ENCODE measurements around the gene LY6G6C.

Gene LY6G6C

DNA sequence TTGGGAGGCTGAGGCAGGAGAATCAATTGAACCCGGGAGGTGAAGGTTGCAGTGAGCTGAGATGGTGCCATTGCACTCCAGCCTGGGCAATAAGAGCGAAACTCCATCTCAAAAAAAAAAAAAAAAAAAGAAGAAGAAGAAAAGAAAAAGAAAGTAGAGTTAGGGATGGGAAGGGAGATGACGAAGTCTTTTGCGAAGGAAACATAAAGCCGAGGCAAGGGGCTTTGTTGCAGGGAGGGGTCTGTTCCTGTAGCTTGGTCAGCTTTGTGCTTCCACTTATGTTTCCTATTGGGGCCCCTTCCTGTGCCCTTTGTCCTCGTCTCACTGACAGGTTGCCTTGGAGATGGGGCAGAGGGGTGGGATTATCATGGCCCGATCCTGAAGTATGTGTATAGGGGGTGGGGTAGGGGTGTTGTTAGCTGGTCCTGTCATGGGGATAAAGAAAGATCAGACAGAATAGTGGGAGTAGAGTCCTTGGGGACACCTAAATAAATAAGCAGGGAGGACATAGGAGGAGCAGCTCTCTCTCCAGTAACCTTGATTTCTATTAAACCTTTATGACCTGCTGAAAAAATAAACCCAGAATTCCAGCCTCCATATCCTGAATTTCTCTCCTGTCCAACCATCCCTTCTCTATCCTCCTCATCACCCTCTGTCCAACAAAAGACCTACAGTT lies 15.9 kb upstream of the LY6G6C start:
- TF ChIP-seq, protein P1, sequence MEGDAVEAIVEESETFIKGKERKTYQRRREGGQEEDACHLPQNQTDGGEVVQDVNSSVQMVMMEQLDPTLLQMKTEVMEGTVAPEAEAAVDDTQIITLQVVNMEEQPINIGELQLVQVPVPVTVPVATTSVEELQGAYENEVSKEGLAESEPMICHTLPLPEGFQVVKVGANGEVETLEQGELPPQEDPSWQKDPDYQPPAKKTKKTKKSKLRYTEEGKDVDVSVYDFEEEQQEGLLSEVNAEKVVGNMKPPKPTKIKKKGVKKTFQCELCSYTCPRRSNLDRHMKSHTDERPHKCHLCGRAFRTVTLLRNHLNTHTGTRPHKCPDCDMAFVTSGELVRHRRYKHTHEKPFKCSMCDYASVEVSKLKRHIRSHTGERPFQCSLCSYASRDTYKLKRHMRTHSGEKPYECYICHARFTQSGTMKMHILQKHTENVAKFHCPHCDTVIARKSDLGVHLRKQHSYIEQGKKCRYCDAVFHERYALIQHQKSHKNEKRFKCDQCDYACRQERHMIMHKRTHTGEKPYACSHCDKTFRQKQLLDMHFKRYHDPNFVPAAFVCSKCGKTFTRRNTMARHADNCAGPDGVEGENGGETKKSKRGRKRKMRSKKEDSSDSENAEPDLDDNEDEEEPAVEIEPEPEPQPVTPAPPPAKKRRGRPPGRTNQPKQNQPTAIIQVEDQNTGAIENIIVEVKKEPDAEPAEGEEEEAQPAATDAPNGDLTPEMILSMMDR (IDR thresholded peaks at IDR 0.05; ENCODE audit: control insufficient read depth, extremely low read depth, insufficient read depth), result no peak
- H3K4me3 ChIP-seq (ENCODE audit: low read depth, low read length), result peak overlapping the region; percentile 77
- DNase-seq (ENCODE audit: low read depth), result no peak

- TF ChIP-seq, protein P1 (IDR thresholded peaks at IDR 0.05; ENCODE audit: control insufficient read depth, extremely low read depth, insufficient read depth), result no peak
- no peak for DNase-seq (ENCODE audit: low read depth)
- peak overlapping the region; percentile 94 for H3K4me3 ChIP-seq (ENCODE audit: low read depth, low read length)
Observed at GRCh38 chr6:31736768-31737314, 15.3 kb upstream of the LY6G6C start.

- peak within 1 kb of the TSS; percentile 94 for H3K4me3 ChIP-seq (ENCODE audit: low read depth, low read length)
- DNase-seq (ENCODE audit: low read depth), result no peak
- TF ChIP-seq, protein P1 (IDR thresholded peaks at IDR 0.05; ENCODE audit: control insufficient read depth, extremely low read depth, insufficient read depth), result no peak
Observed at GRCh38 chr6:31736021-31736767, 14.6 kb upstream of the LY6G6C start, which contains the start of gene CLIC1. Gene CLIC1, minus strand, starts transcription at chr6:31736530. Its CDS starts 230 bp downstream, at chr6:31736300.

DNA sequence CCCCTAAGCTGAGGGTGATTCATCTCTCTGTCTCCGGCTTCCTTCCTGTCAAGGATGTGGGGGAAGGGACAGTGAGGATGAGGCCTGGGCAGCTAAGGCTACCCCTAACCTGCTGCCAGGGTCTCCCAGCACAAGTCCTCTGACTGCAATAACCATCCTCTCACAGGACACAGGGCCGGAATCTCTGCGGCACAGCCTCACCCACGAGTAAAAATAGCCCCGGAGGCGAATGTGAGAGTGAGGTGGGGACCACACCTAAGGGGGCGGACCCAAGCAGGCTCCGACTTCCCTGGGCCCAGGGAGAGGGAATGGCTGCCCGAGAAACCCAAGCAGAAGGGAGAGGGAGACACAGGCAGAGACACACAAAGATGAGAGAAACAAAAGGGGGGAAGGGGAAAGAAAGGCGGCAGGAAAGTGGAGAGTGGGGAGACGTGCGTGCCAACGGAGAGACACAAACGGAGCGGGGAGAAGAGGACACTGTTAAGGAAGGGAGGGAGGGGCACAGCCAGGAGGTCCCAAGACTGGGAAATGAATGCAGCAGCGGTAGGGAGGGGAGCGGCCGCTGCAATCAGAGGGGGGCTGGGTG lies 13.4 kb upstream of the LY6G6C start:
- DNase-seq (ENCODE audit: low read depth), result no peak
- TF ChIP-seq, protein P1 (IDR thresholded peaks at IDR 0.05; ENCODE audit: control insufficient read depth, extremely low read depth, insufficient read depth), result no peak
- peak overlapping the region; percentile 94 for H3K4me3 ChIP-seq (ENCODE audit: low read depth, low read length)

DNA sequence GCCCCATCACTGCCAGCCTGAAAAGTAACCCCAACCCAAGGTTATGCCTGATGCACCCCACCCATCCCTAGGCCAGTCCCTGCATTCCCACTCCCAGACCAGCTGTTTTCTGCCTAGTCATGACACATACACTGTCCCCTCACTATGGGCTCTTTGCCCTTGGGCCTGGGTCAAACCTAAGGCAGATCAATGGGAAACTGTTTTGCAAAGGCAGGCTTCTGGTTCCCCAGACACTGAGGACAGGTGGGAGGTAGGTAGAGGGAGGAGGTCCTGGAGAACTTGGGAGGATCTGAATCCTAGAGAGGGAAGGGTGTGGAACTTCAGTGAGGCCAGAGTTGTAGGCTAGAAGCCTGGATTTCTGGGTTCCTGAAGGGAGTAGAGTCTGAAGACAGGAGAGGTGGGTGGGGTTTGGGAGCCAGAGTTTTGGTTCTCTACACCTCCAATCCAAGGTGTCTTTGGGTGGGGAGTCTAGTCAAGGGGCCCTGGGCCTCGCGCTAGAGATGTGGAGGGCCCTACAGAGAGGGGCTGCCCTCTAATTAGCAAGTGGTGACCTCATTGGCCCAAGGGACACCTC lies 12.8 kb upstream of the LY6G6C start:
- TF ChIP-seq, protein P1 (IDR thresholded peaks at IDR 0.05; ENCODE audit: control insufficient read depth, extremely low read depth, insufficient read depth), result no peak
- no peak for DNase-seq (ENCODE audit: low read depth)
- H3K4me3 ChIP-seq (ENCODE audit: low read depth, low read length), result peak overlapping the region; percentile 94

DNA sequence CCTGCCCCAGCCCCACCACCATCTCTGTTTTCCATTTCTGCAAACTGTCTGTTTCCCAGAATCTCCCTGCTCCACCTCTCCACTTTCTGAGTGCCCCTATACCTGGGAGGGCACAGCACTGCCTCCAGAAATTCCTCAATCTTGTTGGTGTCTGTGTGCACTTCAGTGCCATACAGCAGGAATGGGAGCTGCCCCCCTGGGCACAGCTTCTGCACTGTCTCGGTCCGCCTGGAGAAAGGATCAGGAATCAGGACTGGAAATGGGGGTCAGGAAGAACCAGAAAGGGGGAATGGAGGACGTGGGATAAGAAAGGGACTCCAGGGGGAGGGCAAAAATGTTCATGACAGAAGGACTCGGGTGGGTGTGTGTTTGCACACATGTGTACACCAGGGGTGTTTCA lies 12.2 kb upstream of the LY6G6C start:
- no peak overlapping the region for H3K4me3 ChIP-seq (ENCODE audit: low read depth, low read length)
- no peak for DNase-seq (ENCODE audit: low read depth)
- TF ChIP-seq, protein P1 (IDR thresholded peaks at IDR 0.05; ENCODE audit: control insufficient read depth, extremely low read depth, insufficient read depth), result no peak

Measured in LNCaP clone FGC (cell line).